K562 (cell line): Measurements from ENCODE around the gene PDLIM4. TPM values are rescaled to one million over a fixed set of nuclear protein-coding genes. Genes with fewer than 3 reads are reported as not detected.

Source experiments
- ATAC-seq: fragments of 200-7000 bp; cut with Tn5 transposase; 3 replicates; pipeline ENCODE4 v1.9.1; 2020; ENCODE audit warnings: moderate library complexity
- BruUV-seq: library from RNA; stranded (reverse); fragments of 400-500 nt; replicated peaks from 2 replicates; lab custom pipeline; 2021; lab: Mats Ljungman, UMichigan
- CTCF ChIA-PET: fragments of 300-600 bp; formaldehyde crosslinking; extraction: SDS; loops from one replicate; lab custom pipeline; 2021; ENCODE audit warnings: low intra/inter-chr PET ratio; lab: Yijun Ruan, JAX
- POLR2A ChIA-PET: fragments of 300-600, 350-650 bp; sonication (Branson Sonifier 250); formaldehyde crosslinking; extraction: SDS; loops from one replicate; lab custom pipeline; 2021; ENCODE audit warnings: antibody characterized with exemption, inconsistent platforms; lab: Yijun Ruan, JAX
- DNase-seq, 4 experiments: peaks; one replicate each; pipeline versions ENCODE4 v3.0.0 to v3.0.0-alpha.2; 2011 to 2018; ENCODE audit warnings: low spot score in 3 of 4, mixed read lengths in 3 of 4; ENCODE audit errors: extremely low read depth in 1 of 4
- FAIRE-seq: peaks from 2 replicates; lab custom pipeline; 2011; peaks lifted over from hg19 to GRCh38; lab: Jason Lieb, UNC
- H2AFZ ChIP-seq: 2 replicates; pipeline ENCODE4 v1.6.0; 2011; ENCODE audit warnings: low read depth, low read length, control low read depth, inconsistent platforms
- H3K27ac ChIP-seq: fragments of 200-600 bp; 3 replicates; pipeline ENCODE4 v1.8.0; 2011; ENCODE audit warnings: low read depth, mild to moderate bottlenecking, control low read depth, inconsistent platforms, low read length, moderate library complexity, mixed read lengths; ENCODE audit errors: extremely low read depth
- H3K27me3 ChIP-seq, 2 experiments: fragments of 300-600 bp in 1 of 2; 2 replicates in 1 of 2; 3 replicates in 1 of 2; pipeline versions ENCODE4 v1.6.0 to v1.8.0; 2011; ENCODE audit warnings: inconsistent platforms in 2 of 2, low read length in 2 of 2, mild to moderate bottlenecking in 1 of 2, mixed read lengths in 1 of 2, moderate library complexity in 1 of 2; ENCODE audit not compliant: control insufficient read depth in 2 of 2, insufficient read depth in 2 of 2
- H3K36me3 ChIP-seq: fragments of 300-600 bp; 3 replicates; pipeline ENCODE4 v1.8.0; 2011; ENCODE audit warnings: mild to moderate bottlenecking, low read length, inconsistent platforms; ENCODE audit not compliant: control insufficient read depth, insufficient read depth
- H3K4me1 ChIP-seq, 2 experiments: fragments of 200-600 bp in 1 of 2; replicated peaks in 1 of 2; 2 replicates in 1 of 2; 3 replicates in 1 of 2; pipeline versions ENCODE4 v1.5.1 to v1.8.0; 2011; ENCODE audit warnings: inconsistent platforms in 2 of 2, low read length in 2 of 2, mild to moderate bottlenecking in 1 of 2, mixed read lengths in 1 of 2, moderate library complexity in 1 of 2; ENCODE audit not compliant: control insufficient read depth in 2 of 2, insufficient read depth in 2 of 2
- H3K4me2 ChIP-seq: 2 replicates; pipeline ENCODE4 v1.6.1; 2011; ENCODE audit warnings: low read length, control low read depth, inconsistent platforms, mixed read lengths; ENCODE audit not compliant: insufficient read depth
- H3K4me3 ChIP-seq: fragments of 200-600 bp; sonication (generic), shearing (Covaris generic); 2 replicates; pipeline ENCODE4 v1.5.1; 2016; ENCODE audit warnings: control low read depth, inconsistent platforms
- H3K79me2 ChIP-seq: fragments of 200-600 bp; 3 replicates; pipeline ENCODE4 v1.8.0; 2011; ENCODE audit warnings: low read length, inconsistent platforms; ENCODE audit not compliant: control insufficient read depth, insufficient read depth
- H3K9ac ChIP-seq, 2 experiments: 2 replicates each; pipeline versions ENCODE4 v1.6.0 to v1.6.1; 2011; ENCODE audit warnings: low read depth in 2 of 2, low read length in 2 of 2, control low read depth in 1 of 2, inconsistent platforms in 1 of 2, mild to moderate bottlenecking in 1 of 2, mixed read lengths in 1 of 2; ENCODE audit not compliant: insufficient read depth in 1 of 2
- H3K9me1 ChIP-seq: one replicate; pipeline ENCODE4 v1.6.0; 2011; ENCODE audit warnings: inconsistent platforms, mild to moderate bottlenecking, low read length, moderate library complexity; ENCODE audit not compliant: control insufficient read depth, insufficient read depth
- H3K9me3 ChIP-seq: replicated peaks from 2 replicates; pipeline ENCODE4 v1.5.1; 2011; ENCODE audit warnings: low read depth, low read length, inconsistent platforms; ENCODE audit not compliant: control insufficient read depth, insufficient read depth
- H4K20me1 ChIP-seq: replicated peaks from 2 replicates; pipeline ENCODE4 v1.6.1; 2011; ENCODE audit warnings: low read length, inconsistent platforms, mixed read lengths; ENCODE audit not compliant: control insufficient read depth, insufficient read depth
- CBFA2T3 ChIP-seq: fragments of 450-650 bp; IDR thresholded peaks from 2 replicates; pipeline ENCODE4 v1.6.1; 2017
- DNMT1 ChIP-seq: fragments of 450-650 bp; IDR thresholded peaks from 2 replicates; pipeline ENCODE4 v1.6.1; 2016; ENCODE audit warnings: antibody characterized with exemption, mild to moderate bottlenecking
- HNRNPUL1 ChIP-seq: fragments of 200-400 bp; formaldehyde crosslinking; IDR thresholded peaks from 2 replicates; pipeline ENCODE4 v1.6.1; 2017; ENCODE audit warnings: low read length
- KAT2B ChIP-seq: IDR thresholded peaks from one replicate; pipeline ENCODE4 v1.6.1; 2012; ENCODE audit warnings: low read depth, mild to moderate bottlenecking, control low read depth, inconsistent platforms, low read length, moderate library complexity
- LARP7 ChIP-seq: fragments of 450-650 bp; IDR thresholded peaks from 2 replicates; pipeline ENCODE4 v1.6.1; 2016
- NELFE ChIP-seq: IDR thresholded peaks from 2 replicates; pipeline ENCODE4 v1.6.1; 2011; ENCODE audit warnings: mild to moderate bottlenecking; ENCODE audit not compliant: insufficient read depth, insufficient read length
- NFIX ChIP-seq: fragments of 250-450 bp; sonication (Bioruptor Pico); IDR thresholded peaks from 2 replicates; pipeline ENCODE4 v1.4.0; 2020; ENCODE audit warnings: low read depth, mild to moderate bottlenecking, moderate library complexity
- PRDM10 ChIP-seq: fragments of 450-650 bp; IDR thresholded peaks from 2 replicates; pipeline ENCODE4 v1.6.1; 2018; ENCODE audit not compliant: partially characterized antibody
- RBM15 ChIP-seq: fragments of 200-400 bp; formaldehyde crosslinking; IDR thresholded peaks from 2 replicates; pipeline ENCODE4 v1.6.1; 2018; ENCODE audit warnings: mild to moderate bottlenecking, low read length, moderate library complexity; ENCODE audit not compliant: insufficient read depth
- RCOR1 ChIP-seq, 2 experiments: IDR thresholded peaks; 2 replicates each; pipeline ENCODE4 v1.6.1; 2012; ENCODE audit warnings: low read depth in 2 of 2, low read length in 2 of 2, borderline replicate concordance in 1 of 2, improper control_type of control experiment in 1 of 2
- SOX6 ChIP-seq: fragments of 450-650 bp; IDR thresholded peaks from 2 replicates; pipeline ENCODE4 v1.6.1; 2014; ENCODE audit warnings: mild to moderate bottlenecking
- TBP ChIP-seq: optimal IDR thresholded peaks from 2 replicates; pipeline ENCODE3; 2011; ENCODE audit warnings: low read depth, low read length, improper control_type of control experiment
- XRCC3 ChIP-seq: fragments of 450-650 bp; IDR thresholded peaks from 2 replicates; pipeline ENCODE4 v1.6.1; 2017; ENCODE audit warnings: mild to moderate bottlenecking, moderate library complexity
- ZC3H8 ChIP-seq: fragments of 450-650 bp; IDR thresholded peaks from 2 replicates; pipeline ENCODE4 v1.6.1; 2017
- ZNF174 ChIP-seq: fragments of 250-450 bp; sonication (Bioruptor Pico); IDR thresholded peaks from 2 replicates; pipeline ENCODE4 v1.4.0; 2020; ENCODE audit warnings: mild to moderate bottlenecking
- ZNF717 ChIP-seq: fragments of 250-450 bp; sonication (Bioruptor Pico); IDR thresholded peaks from 2 replicates; pipeline ENCODE4 v1.5.0; 2021
- WGBS: fragments of 100-300 bp; shearing (Covaris generic); methylation state at CpG from one replicate; pipeline ENCODE4 v1.1.6; 2016; ENCODE audit warnings: low coverage, mixed read lengths; ENCODE audit not compliant: insufficient coverage; ENCODE audit errors: missing lambda C conversion rate; 5-methylcytosine and 5-hydroxymethylcytosine counted together
- in situ Hi-C: fragments of 300-500 bp; cut with MboI; formaldehyde crosslinking; loops from 4 replicates; pipeline ENCODE4 v1.15.0; 2018; ENCODE audit warnings: inconsistent platforms, mixed read lengths
- intact Hi-C: fragments of 100-400 bp; cut with micrococcal nuclease; formaldehyde crosslinking; loops from 2 replicates; pipeline ENCODE4 v1.14.2; 2022
- polyA plus RNA-seq, 8 experiments: library from polyadenylated mRNA; depleted of rRNA in 4 of 8; stranded (reverse) in 5 of 8; unstranded in 3 of 8; fragments of >200 nt; fragmentation: Nextera tagmentation in 2 of 8; fragmentation: Illumina TruSeq in 1 of 8; extraction: Ambion mirVana in 2 of 8; extraction: Trizol in 1 of 8; gene quantifications; 2 replicates each; pipeline versions ENCODE4 v1.2.1 to v1.2.3, GENCODE V29; 2011 to 2014; ENCODE audit warnings: inconsistent platforms in 1 of 8, missing spikeins in 1 of 8
- total RNA-seq, 7 experiments: library from RNA; depleted of rRNA in 6 of 7; stranded (reverse); fragments of >200 nt in 6 of 7; fragmentation: Illumina TruSeq in 2 of 7; extraction: Trizol in 2 of 7; gene quantifications; 2 replicates each; pipeline versions ENCODE4 v1.2.1 to v1.2.3, GENCODE V29; 2011 to 2021; ENCODE audit warnings: low replicate concordance in 1 of 7

PDLIM4 gene
- total and polyA plus RNA-seq, 9 of the 15 experiments (the other 6 are each of a cell fraction or from before 2014, with no cell fraction given), result 0.28 to 32.8 (median 13.1) TPM

GRCh38 chr5:132277256-132277655 is 19.8 kb downstream of the PDLIM4 start:
- no peak overlapping the region for H3K4me3 ChIP-seq
- H2AFZ ChIP-seq, result peak overlapping the region; percentile 10
- H3K27me3 ChIP-seq, result no peaks in the 10 kb centered on the region
- no peaks in the 10 kb centered on the region for H3K79me2 ChIP-seq
- ATAC-seq, result no peak
- 75% methylated on average over 6 of the region's 6 CpGs for WGBS
- TF ChIP-seq ZNF174 (CRISPR knock-in tag) (no peak), ZNF717 (CRISPR knock-in tag) (no peak), CBFA2T3 (no peak), SOX6 (no peak), DNMT1 (no peak), RBM15 (no peak), XRCC3 (no peak), NELFE (no peak), KAT2B (no peak), HNRNPUL1 (no peak), ZC3H8 (no peak), RCOR1 (IDR thresholded peaks at IDR 0.05; ENCODE audit: borderline replicate concordance in 1 of 2, low read depth in 2 of 2, low read length in 2 of 2) (no peak), NFIX (no peak), LARP7 (no peak), PRDM10 (no peak), TBP (no peak)
- H4K20me1 ChIP-seq, result no peaks in the 10 kb centered on the region
- POLR2A ChIA-PET, result interaction anchor here (1.0 to 1.2 kb wide), 2 partner anchors 10 to 15 kb away, joined by 4 to 5 read pairs; no protein-coding TSS in a partner anchor
- H3K36me3 ChIP-seq, result peaks cover 3% of the 10 kb centered on the region; the same call in 1 of the 3 replicates
- H3K4me2 ChIP-seq, result no peak overlapping the region
- no TSS peak for BruUV-seq
- H3K9me3 ChIP-seq, result no peaks in the 10 kb centered on the region
- no peak overlapping the region for H3K9ac ChIP-seq
- H3K27ac ChIP-seq, result no peak overlapping the region
- no peak for DNase-seq
- H3K4me1 ChIP-seq, result peaks cover 43 to 52% of the 10 kb centered on the region in 2 experiments; a peak in 4 of 5 replicates
- no peak for FAIRE-seq
- in situ Hi-C loops, result no loop called here
- H3K9me1 ChIP-seq, result no peaks in the 10 kb centered on the region
- CTCF ChIA-PET, result no interaction called here
- intact Hi-C loops, result no loop called here
